ENCODE results near the gene SLC13A3. TPM values are rescaled to one million over a fixed set of nuclear protein-coding genes. Genes with fewer than 3 reads are reported as not detected.
A peak's percentile ranks its signal among the peaks of the same experiment; 100 is the strongest.

Gene SLC13A3
- total RNA-seq, 1 donor from 2014 or later, result 4.2 TPM

- no peak for DNase-seq (ENCODE audit: low read depth)
Observed at GRCh38 chr20:46539113-46539512, 112.1 kb downstream of the SLC13A3 start.

GRCh38 chr20:46530640-46531039, 120.6 kb downstream of the SLC13A3 start:
- DNase-seq (ENCODE audit: low read depth), result no peak

GRCh38 chr20:46523696-46524328, 127.4 kb downstream of the SLC13A3 start:
- no peak for DNase-seq (ENCODE audit: low read depth)

GRCh38 chr20:46523108-46523507, 128.2 kb downstream of the SLC13A3 start:
- DNase-seq (ENCODE audit: low read depth), result no peak

GRCh38 chr20:46520976-46521579, 130.2 kb downstream of the SLC13A3 start:
- DNase-seq (ENCODE audit: low read depth), result peak; percentile 59

- DNase-seq (ENCODE audit: low read depth), result no peak
Observed at GRCh38 chr20:46520540-46520939, 130.7 kb downstream of the SLC13A3 start.

GRCh38 chr20:46519471-46520068, 131.7 kb downstream of the SLC13A3 start:
- no peak for DNase-seq (ENCODE audit: low read depth)

- DNase-seq (ENCODE audit: low read depth), result peak; percentile 60
Observed at GRCh38 chr20:46512943-46513844, 138.1 kb downstream of the SLC13A3 start, which contains the start of gene ZNF334. TSS of gene ZNF334 (minus strand) at chr20:46513559. CDS start at chr20:46512102, 1,457 bp downstream.

GRCh38 chr20:46509523-46509922, 141.7 kb downstream of the SLC13A3 start:
- DNase-seq (ENCODE audit: low read depth), result no peak

Other genes starting within 250 kb of the SLC13A3 start
- 24.3 and 46.9 TPM in 2 replicates for gene ELMO2, start 244.8 kb downstream of the SLC13A3 start, total RNA-seq
- gene ZNF334, start 137.9 kb downstream of the SLC13A3 start, total RNA-seq, result 1.7 and 8.1 TPM in 2 replicates
- gene OCSTAMP, start 100.8 kb downstream of the SLC13A3 start, total RNA-seq, result not detected in 2 replicates
- 16.0 and 22.4 TPM in 2 replicates for gene TP53RK, start 38.0 kb upstream of the SLC13A3 start, total RNA-seq
- 8.0 and 13.9 TPM in 2 replicates for gene SLC2A10, start 58.2 kb upstream of the SLC13A3 start, total RNA-seq
- not detected in 2 replicates for gene EYA2, start 243.4 kb upstream of the SLC13A3 start, total RNA-seq

Measured in renal cortical epithelial cell (primary cell).